GM23338 (cell line): ENCODE results near the gene GLRA1. TPM values are rescaled to one million over a fixed set of nuclear protein-coding genes. Genes with fewer than 3 reads are reported as not detected.

Source experiments
- ATAC-seq: fragments of 200-7000 bp; cut with Tn5 transposase; 3 replicates; pipeline ENCODE4 v1.9.1; 2020
- DNase-seq: peaks from one replicate; pipeline ENCODE4 v3.0.0-alpha.2; 2015; ENCODE audit warnings: low spot score
- H2AFZ ChIP-seq: fragments of 200-600 bp; sonication (generic); 2 replicates; pipeline ENCODE4 v1.8.0; 2016; ENCODE audit warnings: antibody characterized with exemption, mild to moderate bottlenecking, moderate library complexity
- H3F3A ChIP-seq: fragments of 200-600 bp; sonication (generic); replicated peaks from 2 replicates; pipeline ENCODE4 v1.8.0; 2017; ENCODE audit warnings: antibody characterized with exemption, mixed run types, low read depth
- H3K27ac ChIP-seq: fragments of 200-600 bp; sonication (generic); 2 replicates; pipeline ENCODE4 v1.6.1; 2016; ENCODE audit warnings: low read depth
- H3K27me3 ChIP-seq: fragments of 200-600 bp; sonication (generic); 2 replicates; pipeline ENCODE4 v1.8.0; 2016; ENCODE audit warnings: mild to moderate bottlenecking, mixed run types, moderate library complexity; ENCODE audit not compliant: insufficient read depth
- H3K36me3 ChIP-seq: fragments of 200-600 bp; sonication (generic); 2 replicates; pipeline ENCODE4 v1.8.0; 2016; ENCODE audit warnings: mild to moderate bottlenecking; ENCODE audit not compliant: insufficient read depth
- H3K4me1 ChIP-seq: fragments of 200-600 bp; sonication (generic); 2 replicates; pipeline ENCODE4 v1.8.0; 2016; ENCODE audit warnings: mild to moderate bottlenecking, moderate library complexity; ENCODE audit not compliant: insufficient read depth
- H3K4me2 ChIP-seq: fragments of 200-600 bp; sonication (generic); 2 replicates; pipeline ENCODE4 v1.7.1; 2017; ENCODE audit warnings: mixed run types
- H3K4me3 ChIP-seq: fragments of 200-600 bp; sonication (generic); 2 replicates; pipeline ENCODE4 v1.6.1; 2016; ENCODE audit warnings: mixed run types
- H3K79me2 ChIP-seq: fragments of 200-600 bp; sonication (generic); replicated peaks from 2 replicates; pipeline ENCODE4 v1.8.0; 2017; ENCODE audit warnings: mild to moderate bottlenecking; ENCODE audit not compliant: insufficient read depth
- H3K9me2 ChIP-seq: fragments of 200-600 bp; sonication (generic); 2 replicates; pipeline ENCODE4 v1.8.0; 2017; ENCODE audit not compliant: insufficient read depth
- H4K20me1 ChIP-seq: fragments of 200-600 bp; sonication (generic); replicated peaks from 2 replicates; pipeline ENCODE4 v1.8.0; 2017; ENCODE audit warnings: mild to moderate bottlenecking; ENCODE audit not compliant: insufficient read depth
- H3K27ac Mint-ChIP-seq: 2 replicates; pipeline ENCODE4 v1.8.0; 2020; ENCODE audit warnings: inconsistent platforms, mild to moderate bottlenecking, moderate library complexity, mixed read lengths
- H3K27me3 Mint-ChIP-seq: 3 replicates; pipeline ENCODE4 v1.8.0; 2022; ENCODE audit warnings: low read depth, mild to moderate bottlenecking, moderate library complexity, mixed read lengths, inconsistent platforms; ENCODE audit not compliant: insufficient read depth, poor library complexity
- H3K36me3 Mint-ChIP-seq: 3 replicates; pipeline ENCODE4 v1.8.0; 2021; ENCODE audit warnings: low read depth, mild to moderate bottlenecking, inconsistent platforms, moderate library complexity, mixed read lengths
- H3K4me1 Mint-ChIP-seq: 3 replicates; pipeline ENCODE4 v1.8.0; 2020; ENCODE audit warnings: mild to moderate bottlenecking, inconsistent platforms, mixed read lengths
- H3K4me3 Mint-ChIP-seq: 3 replicates; pipeline ENCODE4 v1.8.0; 2021; ENCODE audit warnings: moderate library complexity, mild to moderate bottlenecking, inconsistent platforms, mixed read lengths
- H3K9me3 Mint-ChIP-seq: 3 replicates; pipeline ENCODE4 v1.8.0; 2020; ENCODE audit warnings: moderate library complexity, mild to moderate bottlenecking, inconsistent platforms, mixed read lengths
- CREB1 ChIP-seq: fragments of 250-450 bp; sonication (Bioruptor Pico); IDR thresholded peaks from 2 replicates; pipeline ENCODE4 v1.5.0; 2020; ENCODE audit warnings: low read depth, mild to moderate bottlenecking, moderate library complexity
- CTCF ChIP-seq, 2 experiments: fragments of 200-600 bp in 1 of 2; sonication (generic) in 1 of 2; conservative IDR thresholded peaks; 2 replicates each; pipeline versions ENCODE4 v1.5.1 to v1.6.1; 2016 to 2017; ENCODE audit warnings: antibody characterized with exemption in 2 of 2, low read depth in 2 of 2, mild to moderate bottlenecking in 2 of 2, moderate library complexity in 1 of 2
- ETS1 ChIP-seq: IDR thresholded peaks from 2 replicates; pipeline ENCODE4 v1.6.1; 2016; ENCODE audit warnings: antibody characterized with exemption
- NANOG ChIP-seq: IDR thresholded peaks from 2 replicates; pipeline ENCODE4 v1.6.1; 2016; ENCODE audit warnings: antibody characterized with exemption, borderline replicate concordance
- POLR2AphosphoS5 ChIP-seq: IDR thresholded peaks from 2 replicates; pipeline ENCODE4 v1.6.1; 2016; ENCODE audit warnings: antibody characterized with exemption, low read depth
- REST ChIP-seq: IDR thresholded peaks from one replicate; pipeline ENCODE4 v1.6.1; 2018; ENCODE audit warnings: antibody characterized with exemption; ENCODE audit not compliant: unreplicated experiment
- ZNF331 ChIP-seq: fragments of 250-450 bp; sonication (Bioruptor Pico); IDR thresholded peaks from 2 replicates; pipeline ENCODE4 v1.5.0; 2020; ENCODE audit warnings: low read depth, mild to moderate bottlenecking, moderate library complexity
- ZNF462 ChIP-seq: fragments of 250-450 bp; sonication (Bioruptor Pico); IDR thresholded peaks from 2 replicates; pipeline ENCODE4 v1.5.0; 2020; ENCODE audit warnings: mild to moderate bottlenecking, moderate library complexity
- polyA plus RNA-seq: library from polyadenylated mRNA; unstranded; fragments of >200 nt; fragmentation: Nextera tagmentation; extraction: Ambion mirVana; gene quantifications from 2 replicates; pipeline ENCODE4 v1.2.1, GENCODE V29; 2016
- total RNA-seq: library from RNA; depleted of rRNA; stranded (reverse); fragments of >200 nt; shearing (Covaris generic); gene quantifications from 2 replicates; pipeline ENCODE4 v1.2.3, GENCODE V29; 2014

The GLRA1 gene
- total and polyA plus RNA-seq, 2 experiments from 2014 or later, result not detected

- TF ChIP-seq ZNF462 (CRISPR knock-in tag) (no peak), NANOG (no peak), CTCF (conservative IDR thresholded peaks at IDR 0.05; ENCODE audit: low read depth in 2 of 2) (no peak), POLR2AphosphoS5 (no peak), ZNF331 (no peak), ETS1 (no peak)
These were observed 109.6 kb downstream of the GLRA1 start (continued) for GRCh38 chr5:151815051-151815450.

GRCh38 chr5:151812757-151813309 is 111.8 kb downstream of the GLRA1 start:
- H3K4me1 Mint-ChIP-seq, result peaks cover 24% of the 10 kb centered on the region
- Histone ChIP-seq H4K20me1 (peaks cover 29% of the 10 kb centered on the region), H3K4me1 (peaks cover 14% of the 10 kb centered on the region), H3K9me2 (no peaks in the 10 kb centered on the region), H3K4me2 (no peak overlapping the region), H2AFZ (no peak overlapping the region), H3K79me2 (peaks cover 33% of the 10 kb centered on the region), H3F3A (no peaks in the 10 kb centered on the region), H3K36me3 (peaks cover 17% of the 10 kb centered on the region; the same call in 1 of the 2 replicates), H3K27ac (peak overlapping the region; percentile 55), H3K27me3 (no peaks in the 10 kb centered on the region), H3K4me3 (no peak overlapping the region)
- H3K27me3 Mint-ChIP-seq, result peaks cover under 1% of the 10 kb centered on the region
- peaks cover 73% of the 10 kb centered on the region for H3K36me3 Mint-ChIP-seq
- no peaks in the 10 kb centered on the region for H3K9me3 Mint-ChIP-seq
- no peak overlapping the region for H3K4me3 Mint-ChIP-seq
- DNase-seq (no peak), ATAC-seq (no peak)
- peak overlapping the region; percentile 3; the same call in 1 of the 2 replicates for H3K27ac Mint-ChIP-seq
- TF ChIP-seq ZNF331 (no peak), CREB1 (CRISPR knock-in tag) (no peak), REST (no peak), POLR2AphosphoS5 (no peak), ETS1 (no peak)
